ENCODE results near the gene PPM1K.

GRCh38 chr4:88318751-88319350 is 34.5 kb upstream of the PPM1K start:
- TF ChIP-seq GATA2 (IDR thresholded peaks at IDR 0.05; ENCODE audit: insufficient read depth, insufficient read length, low read depth, low read length), result no peak
- no peak for TF ChIP-seq CTCF (IDR thresholded peaks at IDR 0.05; ENCODE audit: extremely low read depth in 1 of 2, insufficient read depth in 1 of 2, low read depth in 1 of 2, low read length in 2 of 2)
- TF ChIP-seq EZH2 (IDR thresholded peaks at IDR 0.05; ENCODE audit: borderline replicate concordance, low read depth, low read length, severe bottlenecking), result no peak
